ENCODE data around the gene FMN1. TPM values are rescaled to one million over a fixed set of nuclear protein-coding genes. Genes with fewer than 3 reads are reported as not detected.

Gene FMN1
- total RNA-seq, 4 donors from 2014 or later, result 32.6 to 102 (median 63.0) TPM

DNA sequence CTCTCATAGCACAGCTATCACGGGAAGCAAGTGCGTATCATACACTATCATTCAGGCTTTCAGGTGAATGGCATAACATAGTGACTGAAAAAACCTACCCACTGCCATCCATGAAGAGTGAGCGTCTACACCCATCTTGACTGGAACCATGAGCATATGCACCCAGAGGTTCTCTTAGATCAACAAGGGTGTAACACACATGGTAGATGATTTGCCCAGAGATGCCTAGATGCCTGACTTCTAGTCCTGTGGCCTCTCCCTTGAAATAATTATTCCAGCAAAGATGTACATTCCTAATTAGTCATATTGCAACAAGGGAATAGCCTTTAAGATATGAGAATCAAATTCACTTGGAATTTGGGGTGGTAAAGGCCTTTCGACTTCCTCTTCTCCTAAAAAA lies 248.3 kb downstream of the FMN1 start:
- intact Hi-C loops (cut with DNase I; ENCODE audit: low total_unique reads), result no loop called here
- TF ChIP-seq EP300 (IDR thresholded peaks at IDR 0.05; ENCODE audit: low read depth) (no peak), POLR2A (IDR thresholded peaks at IDR 0.05) (no peak), POLR2AphosphoS5 (IDR thresholded peaks at IDR 0.05) (no peak)
- TF ChIP-seq, protein P1, sequence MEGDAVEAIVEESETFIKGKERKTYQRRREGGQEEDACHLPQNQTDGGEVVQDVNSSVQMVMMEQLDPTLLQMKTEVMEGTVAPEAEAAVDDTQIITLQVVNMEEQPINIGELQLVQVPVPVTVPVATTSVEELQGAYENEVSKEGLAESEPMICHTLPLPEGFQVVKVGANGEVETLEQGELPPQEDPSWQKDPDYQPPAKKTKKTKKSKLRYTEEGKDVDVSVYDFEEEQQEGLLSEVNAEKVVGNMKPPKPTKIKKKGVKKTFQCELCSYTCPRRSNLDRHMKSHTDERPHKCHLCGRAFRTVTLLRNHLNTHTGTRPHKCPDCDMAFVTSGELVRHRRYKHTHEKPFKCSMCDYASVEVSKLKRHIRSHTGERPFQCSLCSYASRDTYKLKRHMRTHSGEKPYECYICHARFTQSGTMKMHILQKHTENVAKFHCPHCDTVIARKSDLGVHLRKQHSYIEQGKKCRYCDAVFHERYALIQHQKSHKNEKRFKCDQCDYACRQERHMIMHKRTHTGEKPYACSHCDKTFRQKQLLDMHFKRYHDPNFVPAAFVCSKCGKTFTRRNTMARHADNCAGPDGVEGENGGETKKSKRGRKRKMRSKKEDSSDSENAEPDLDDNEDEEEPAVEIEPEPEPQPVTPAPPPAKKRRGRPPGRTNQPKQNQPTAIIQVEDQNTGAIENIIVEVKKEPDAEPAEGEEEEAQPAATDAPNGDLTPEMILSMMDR (IDR thresholded peaks at IDR 0.05), result no peak
- no peak overlapping the region for H3K4me3 ChIP-seq

DNA sequence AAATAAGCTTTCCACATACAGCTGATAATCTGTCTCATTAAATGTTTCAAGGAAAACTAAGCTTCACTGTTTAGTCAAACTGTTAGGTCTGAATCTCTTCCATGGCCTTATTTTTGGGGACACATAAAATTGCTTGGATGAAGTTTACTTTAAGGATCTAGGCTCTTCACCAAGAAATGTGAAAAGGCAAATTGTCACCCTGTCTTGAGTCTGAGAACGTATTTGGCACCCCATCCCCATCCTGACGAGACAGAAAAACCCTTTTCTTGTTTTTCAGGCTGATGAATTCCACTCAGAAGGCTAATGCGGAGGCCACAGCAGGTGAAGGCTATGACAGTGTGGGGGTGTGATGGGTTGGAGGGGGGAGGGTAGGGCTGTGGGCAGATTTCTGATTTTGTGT lies 250.1 kb downstream of the FMN1 start:
- in situ Hi-C loops (cut with MboI; ENCODE audit: low pct_ligation_motif_present in 1 of 4, low pct_unique_long_range_greater_than_20kb in 1 of 4, low sequenced_read_pairs in 3 of 4) (no loop called here), intact Hi-C loops (cut with DNase I; ENCODE audit: low total_unique reads) (no loop called here)
- TF ChIP-seq POLR2AphosphoS5 (IDR thresholded peaks at IDR 0.05) (no peak), POLR2A (IDR thresholded peaks at IDR 0.05) (no peak), EP300 (IDR thresholded peaks at IDR 0.05; ENCODE audit: low read depth) (no peak)
- TF ChIP-seq, protein P1 (IDR thresholded peaks at IDR 0.05), result no peak
- Histone ChIP-seq H3K36me3 (no peaks in the 10 kb centered on the region), H3K27me3 (no peaks in the 10 kb centered on the region), H3K27ac (no peak overlapping the region), H3K9me3 (no peaks in the 10 kb centered on the region), H3K4me1 (peaks cover 0 to 5% (median 0%) of the 10 kb centered on the region in 4 donors), H3K4me3 (no peak overlapping the region)
- DNase-seq, result no peak
- 84% methylated on average over 3 of the region's 3 CpGs; no CpG with 5 or more reads in 1 of the 2 donors for WGBS, 2 donors (ENCODE audit: low coverage in 1 of 2)

More for the DNA sequence above, 248.3 kb downstream of the FMN1 start:
- Histone ChIP-seq H3K9me3 (no peaks in the 10 kb centered on the region), H3K27me3 (no peaks in the 10 kb centered on the region), H3K27ac (no peak overlapping the region), H3K4me1 (peaks cover 0 to 5% (median 0%) of the 10 kb centered on the region in 4 donors), H3K36me3 (no peaks in the 10 kb centered on the region)
- DNase-seq, result no peak
- WGBS, 2 donors (ENCODE audit: low coverage in 1 of 2), result 96 to 100% methylated on average over 1 to 4 of the region's 4 CpGs
- in situ Hi-C loops (cut with MboI; ENCODE audit: low pct_ligation_motif_present in 1 of 4, low pct_unique_long_range_greater_than_20kb in 1 of 4, low sequenced_read_pairs in 3 of 4), result no loop called here

DNA sequence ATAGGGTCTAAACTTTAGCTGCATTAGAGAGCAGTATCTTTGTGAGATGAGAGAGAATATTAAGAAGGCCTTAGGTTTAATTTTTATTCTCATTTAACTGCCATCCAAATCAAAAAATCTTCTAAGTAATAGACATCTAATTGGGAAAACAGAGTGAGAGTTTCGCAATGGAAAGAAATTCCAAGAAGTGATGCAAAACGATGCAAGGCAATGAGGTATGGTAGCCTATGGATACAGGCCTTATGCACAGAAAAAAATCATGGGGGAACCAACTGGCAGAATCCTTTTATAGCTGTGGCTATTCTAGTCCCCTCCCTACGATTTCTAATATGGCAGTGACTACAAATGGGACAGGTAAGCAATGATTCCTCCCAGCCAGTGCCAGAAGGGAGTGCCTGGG lies 250.8 kb downstream of the FMN1 start:
- Histone ChIP-seq H3K9me3 (no peaks in the 10 kb centered on the region), H3K27ac (no peak overlapping the region), H3K4me1 (peaks cover 0 to 5% (median 0%) of the 10 kb centered on the region in 4 donors), H3K4me3 (no peak overlapping the region), H3K27me3 (no peaks in the 10 kb centered on the region), H3K36me3 (no peaks in the 10 kb centered on the region)
- TF ChIP-seq EP300 (IDR thresholded peaks at IDR 0.05; ENCODE audit: low read depth) (no peak), POLR2AphosphoS5 (IDR thresholded peaks at IDR 0.05) (no peak), POLR2A (IDR thresholded peaks at IDR 0.05) (no peak)
- TF ChIP-seq, protein P1 (IDR thresholded peaks at IDR 0.05), result no peak
- WGBS, 2 donors (ENCODE audit: low coverage in 1 of 2), result 73 to 87% methylated on average over 2 to 3 of the region's 3 CpGs
- DNase-seq, result no peak
- intact Hi-C loops (cut with DNase I; ENCODE audit: low total_unique reads), result no loop called here
- in situ Hi-C loops (cut with MboI; ENCODE audit: low pct_ligation_motif_present in 1 of 4, low pct_unique_long_range_greater_than_20kb in 1 of 4, low sequenced_read_pairs in 3 of 4), result no loop called here

DNA sequence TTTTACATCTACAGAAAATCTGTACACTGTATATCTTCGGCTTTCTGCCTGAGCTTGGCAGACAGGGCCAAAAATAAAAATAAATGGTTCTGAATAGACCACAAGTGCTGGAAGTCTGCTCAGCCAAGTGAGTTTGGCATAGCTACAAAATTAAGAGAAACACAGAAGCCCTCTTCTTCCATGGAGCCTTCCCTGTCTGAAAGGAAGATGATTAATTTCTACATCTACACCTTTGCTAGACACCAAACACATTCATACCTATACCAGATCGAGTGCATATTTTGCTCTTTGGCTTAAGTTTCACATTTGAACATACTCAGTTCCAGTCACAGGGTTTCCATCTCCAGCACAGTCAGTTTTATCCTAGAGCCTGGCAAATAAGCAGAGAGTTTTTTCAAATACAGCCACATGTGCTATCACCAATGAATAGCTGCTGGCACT lies 252.1 kb downstream of the FMN1 start:
- WGBS, 2 donors (ENCODE audit: low coverage in 1 of 2), result 75% methylated on average over 2 of the region's 2 CpGs
- H3K9me3 ChIP-seq, result no peaks in the 10 kb centered on the region
- no peaks in the 10 kb centered on the region for H3K36me3 ChIP-seq
- DNase-seq, result no peak
- H3K27me3 ChIP-seq, result no peaks in the 10 kb centered on the region
- H3K4me3 ChIP-seq, result no peak overlapping the region
- peaks cover 0 to 5% (median 0%) of the 10 kb centered on the region in 4 donors for H3K4me1 ChIP-seq
- in situ Hi-C loops (cut with MboI; ENCODE audit: low pct_ligation_motif_present in 1 of 4, low pct_unique_long_range_greater_than_20kb in 1 of 4, low sequenced_read_pairs in 3 of 4) (no loop called here), intact Hi-C loops (cut with DNase I; ENCODE audit: low total_unique reads) (no loop called here)
- TF ChIP-seq, protein P1 (IDR thresholded peaks at IDR 0.05), result no peak
- no peak overlapping the region for H3K27ac ChIP-seq

All from transverse colon (tissue), 4 donors.